HEK293 (cell line): ENCODE data around the gene PPP2R2D.

ENCODE experiments used
- CTCF ChIA-PET: fragments of 350-600 bp; formaldehyde crosslinking; extraction: SDS; loops from one replicate; lab custom pipeline; 2021; ENCODE audit warnings: antibody characterized with exemption; lab: Yijun Ruan, JAX
- POLR2A ChIA-PET: fragments of 300-600 bp; formaldehyde crosslinking; extraction: SDS; loops from one replicate; lab custom pipeline; 2020; ENCODE audit warnings: antibody characterized with exemption, inconsistent platforms; lab: Yijun Ruan, JAX
- H3K27ac ChIP-seq: fragments of 200-500 bp; sonication (Bioruptor generic); 2 replicates; pipeline ENCODE4 v1.5.1; 2014; ENCODE audit warnings: low read depth, low read length, control low read depth, inconsistent platforms; ENCODE audit errors: extremely low read depth
- H3K36me3 ChIP-seq, 2 experiments: fragments of 200-500 bp in 1 of 2; sonication (Bioruptor generic) in 1 of 2; 1 replicate in 1 of 2; 2 replicates in 1 of 2; pipeline ENCODE4 v1.5.1; 2014 to 2017; ENCODE audit warnings: inconsistent platforms in 2 of 2, low read length in 2 of 2; ENCODE audit not compliant: control insufficient read depth in 2 of 2, insufficient read depth in 1 of 2
- H3K4me1 ChIP-seq: fragments of 200-500 bp; sonication (Bioruptor generic); 2 replicates; pipeline ENCODE4 v1.5.1; 2014; ENCODE audit warnings: mild to moderate bottlenecking, low read length, inconsistent platforms; ENCODE audit not compliant: control insufficient read depth, insufficient read depth
- H3K4me3 ChIP-seq: 2 replicates; pipeline ENCODE4 v1.5.1; 2011; ENCODE audit warnings: low read depth, mild to moderate bottlenecking, control low read depth, low read length, moderate library complexity
- H3K9me3 ChIP-seq: fragments of 200-500 bp; sonication (Bioruptor generic); 2 replicates; pipeline ENCODE4 v1.5.1; 2014; ENCODE audit warnings: low read depth, low read length, inconsistent platforms; ENCODE audit not compliant: control insufficient read depth, insufficient read depth
- BCL11B ChIP-seq: fragments of 450-650 bp; formaldehyde crosslinking; IDR thresholded peaks from 2 replicates; pipeline ENCODE4 v1.5.1; 2016; ENCODE audit warnings: low read depth, missing biosample characterization, missing genetic modification characterization
- EGR2 ChIP-seq: fragments of 450-650 bp; formaldehyde crosslinking; IDR thresholded peaks from 2 replicates; pipeline ENCODE4 v1.5.1; 2016; ENCODE audit warnings: low read depth, missing biosample characterization, missing genetic modification characterization
- HOXC10 ChIP-seq: sonication (generic); formaldehyde crosslinking; IDR thresholded peaks from 2 replicates; pipeline ENCODE4 v1.8.1; 2023; ENCODE audit warnings: mild to moderate bottlenecking, missing genetic modification reagents
- IKZF3 ChIP-seq: fragments of 450-650 bp; IDR thresholded peaks from 2 replicates; pipeline ENCODE4 v1.5.0; 2018; ENCODE audit warnings: missing biosample characterization, mild to moderate bottlenecking, missing genetic modification characterization, moderate library complexity
- KLF1 ChIP-seq: fragments of 450-650 bp; formaldehyde crosslinking; IDR thresholded peaks from 2 replicates; pipeline ENCODE4 v1.5.1; 2016; ENCODE audit warnings: missing biosample characterization, missing genetic modification characterization
- RBAK ChIP-seq: fragments of 450-650 bp; formaldehyde crosslinking; IDR thresholded peaks from 2 replicates; pipeline ENCODE4 v1.5.1; 2016; ENCODE audit warnings: missing biosample characterization, missing genetic modification characterization
- SP3 ChIP-seq: fragments of 450-650 bp; formaldehyde crosslinking; IDR thresholded peaks from 2 replicates; pipeline ENCODE4 v1.5.1; 2016; ENCODE audit warnings: missing biosample characterization, missing genetic modification characterization
- ZBTB21 ChIP-seq: fragments of 450-650 bp; formaldehyde crosslinking; IDR thresholded peaks from 2 replicates; pipeline ENCODE4 v1.5.1; 2017; ENCODE audit warnings: missing biosample characterization, missing genetic modification characterization
- ZNF121 ChIP-seq: fragments of 450-650 bp; formaldehyde crosslinking; IDR thresholded peaks from 2 replicates; pipeline ENCODE4 v1.5.1; 2016; ENCODE audit warnings: missing biosample characterization, missing genetic modification characterization
- ZNF140 ChIP-seq: fragments of 450-650 bp; formaldehyde crosslinking; IDR thresholded peaks from 2 replicates; pipeline ENCODE4 v1.5.1; 2016; ENCODE audit warnings: missing biosample characterization, missing genetic modification characterization
- ZNF223 ChIP-seq: fragments of 450-650 bp; formaldehyde crosslinking; IDR thresholded peaks from 2 replicates; pipeline ENCODE4 v1.5.1; 2016; ENCODE audit warnings: missing biosample characterization, missing genetic modification characterization
- ZNF248 ChIP-seq: fragments of 450-650 bp; formaldehyde crosslinking; IDR thresholded peaks from 2 replicates; pipeline ENCODE4 v1.5.1; 2017; ENCODE audit warnings: missing biosample characterization, missing genetic modification characterization
- ZNF391 ChIP-seq: fragments of 450-650 bp; formaldehyde crosslinking; IDR thresholded peaks from 2 replicates; pipeline ENCODE4 v1.5.1; 2016; ENCODE audit warnings: low read depth, missing biosample characterization, missing genetic modification characterization, borderline replicate concordance
- ZNF544 ChIP-seq: fragments of 450-650 bp; formaldehyde crosslinking; IDR thresholded peaks from 2 replicates; pipeline ENCODE4 v1.5.0; 2017; ENCODE audit warnings: missing biosample characterization, missing genetic modification characterization
- ZNF555 ChIP-seq: fragments of 450-650 bp; formaldehyde crosslinking; conservative IDR thresholded peaks from 2 replicates; pipeline ENCODE4 v1.5.1; 2017; ENCODE audit warnings: missing biosample characterization, mild to moderate bottlenecking, missing genetic modification characterization, inconsistent platforms
- ZNF629 ChIP-seq: fragments of 450-650 bp; formaldehyde crosslinking; IDR thresholded peaks from 2 replicates; pipeline ENCODE4 v1.5.1; 2017; ENCODE audit warnings: missing biosample characterization, missing genetic modification characterization
- ZNF76 ChIP-seq: fragments of 450-650 bp; formaldehyde crosslinking; IDR thresholded peaks from 2 replicates; pipeline ENCODE4; 2016; ENCODE audit warnings: low read depth, missing biosample characterization, missing genetic modification characterization, borderline replicate concordance
- ZNF791 ChIP-seq: fragments of 450-650 bp; formaldehyde crosslinking; IDR thresholded peaks from 2 replicates; pipeline ENCODE4 v1.5.1; 2016; ENCODE audit warnings: missing biosample characterization, missing genetic modification characterization
- TF ChIP-seq, protein P1 (sequence below): fragments of 450-650 bp; formaldehyde crosslinking; optimal IDR thresholded peaks from 2 replicates; pipeline ENCODE3; 2016; ENCODE audit warnings: missing biosample characterization, mild to moderate bottlenecking, missing genetic modification characterization
- TF ChIP-seq, protein P2 (sequence below): fragments of 450-650 bp; formaldehyde crosslinking; IDR thresholded peaks from 2 replicates; pipeline ENCODE4 v1.5.1; 2016; ENCODE audit warnings: missing biosample characterization, missing genetic modification characterization
- TF ChIP-seq, protein P3 (sequence below): fragments of 450-650 bp; IDR thresholded peaks from 2 replicates; pipeline ENCODE4 v1.5.1; 2018; ENCODE audit warnings: missing biosample characterization, mild to moderate bottlenecking, missing genetic modification characterization
- TF ChIP-seq, protein P4 (sequence below): fragments of 450-650 bp; formaldehyde crosslinking; conservative IDR thresholded peaks from 2 replicates; pipeline ENCODE4 v1.5.1; 2016; ENCODE audit warnings: low read depth, missing biosample characterization, missing genetic modification characterization
- TF ChIP-seq, protein P5 (sequence below): fragments of 450-650 bp; formaldehyde crosslinking; IDR thresholded peaks from 2 replicates; pipeline ENCODE4 v1.5.1; 2017; ENCODE audit warnings: missing biosample characterization, missing genetic modification characterization

Gene PPP2R2D

DNA sequence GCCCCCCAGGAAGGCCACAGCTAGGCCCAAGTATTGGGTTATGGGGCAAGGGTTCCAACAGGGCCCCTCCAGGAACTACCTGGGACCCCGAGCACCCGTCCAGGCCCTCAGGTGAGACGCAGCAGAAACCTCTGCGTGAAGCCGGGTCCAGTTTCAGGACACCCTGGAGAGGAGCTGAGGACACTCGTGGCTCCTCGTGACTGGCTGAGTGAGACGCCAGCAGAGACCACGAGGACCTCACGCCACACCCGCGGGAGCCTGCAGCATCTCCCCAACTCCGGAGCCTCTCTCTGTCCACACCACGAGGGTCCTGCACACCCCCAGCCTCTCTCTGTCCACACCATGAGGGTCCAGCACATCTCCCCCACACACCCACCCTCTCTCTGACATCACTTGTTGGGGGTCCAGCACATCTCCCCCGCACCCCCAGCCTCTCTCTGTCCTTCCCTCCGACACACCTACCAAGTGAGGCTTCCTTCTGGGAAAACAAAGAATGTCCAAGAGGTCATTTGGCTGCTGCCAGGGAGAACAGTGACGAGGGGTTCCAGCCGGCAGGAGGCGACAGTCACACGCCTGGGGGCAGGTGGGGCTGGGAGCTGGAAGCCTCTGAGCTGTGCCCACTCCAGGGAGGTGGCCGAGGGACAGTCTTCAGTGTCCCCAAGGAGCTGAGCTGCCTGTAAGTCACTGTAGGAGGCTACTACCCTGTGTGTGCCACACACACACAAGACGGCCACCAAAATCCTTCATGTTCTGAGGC lies 46.1 kb upstream of the PPP2R2D start:
- ChIA-PET POLR2A (no interaction called here), CTCF (interaction anchor here (1.0 kb wide), 1 partner anchor 16 kb away, joined by 3 read pairs; no protein-coding TSS in a partner anchor)
- Histone ChIP-seq H3K27ac (no peak overlapping the region), H3K4me1 (no peaks in the 10 kb centered on the region), H3K4me3 (no peak overlapping the region), H3K9me3 (no peaks in the 10 kb centered on the region), H3K36me3 (no peaks in the 10 kb centered on the region)
- TF ChIP-seq ZNF140 (no peak), ZNF544 (tag by site-specific recombination) (no peak), ZNF555 (tag by site-specific recombination) (no peak), HOXC10 (CRISPR knock-in tag) (no peak), ZNF391 (tag by site-specific recombination) (no peak), KLF1 (tag by site-specific recombination) (no peak), ZNF121 (no peak), BCL11B (no peak), ZNF223 (tag by site-specific recombination) (no peak), IKZF3 (tag by site-specific recombination) (no peak), SP3 (tag by site-specific recombination) (no peak), ZBTB21 (tag by site-specific recombination) (no peak), EGR2 (no peak), RBAK (no peak), ZNF629 (tag by site-specific recombination) (no peak), ZNF791 (tag by site-specific recombination) (no peak)
- TF ChIP-seq, protein P1, sequence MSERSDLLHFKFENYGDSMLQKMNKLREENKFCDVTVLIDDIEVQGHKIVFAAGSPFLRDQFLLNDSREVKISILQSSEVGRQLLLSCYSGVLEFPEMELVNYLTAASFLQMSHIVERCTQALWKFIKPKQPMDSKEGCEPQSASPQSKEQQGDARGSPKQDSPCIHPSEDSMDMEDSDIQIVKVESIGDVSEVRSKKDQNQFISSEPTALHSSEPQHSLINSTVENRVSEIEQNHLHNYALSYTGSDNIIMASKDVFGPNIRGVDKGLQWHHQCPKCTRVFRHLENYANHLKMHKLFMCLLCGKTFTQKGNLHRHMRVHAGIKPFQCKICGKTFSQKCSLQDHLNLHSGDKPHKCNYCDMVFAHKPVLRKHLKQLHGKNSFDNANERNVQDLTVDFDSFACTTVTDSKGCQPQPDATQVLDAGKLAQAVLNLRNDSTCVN (tag by site-specific recombination) = no peak
- TF ChIP-seq, protein P2, sequence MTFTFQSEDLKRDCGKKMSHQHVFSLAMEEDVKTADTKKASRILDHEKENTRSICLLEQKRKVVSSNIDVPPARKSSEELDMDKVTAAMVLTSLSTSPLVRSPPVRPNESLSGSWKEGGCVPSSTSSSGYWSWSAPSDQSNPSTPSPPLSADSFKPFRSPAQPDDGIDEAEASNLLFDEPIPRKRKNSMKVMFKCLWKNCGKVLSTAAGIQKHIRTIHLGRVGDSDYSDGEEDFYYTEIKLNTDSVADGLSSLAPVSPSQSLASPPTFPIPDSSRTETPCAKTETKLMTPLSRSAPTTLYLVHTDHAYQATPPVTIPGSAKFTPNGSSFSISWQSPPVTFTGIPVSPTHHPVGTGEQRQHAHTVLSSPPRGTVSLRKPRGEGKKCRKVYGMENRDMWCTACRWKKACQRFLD = no peak
- TF ChIP-seq, protein P3, sequence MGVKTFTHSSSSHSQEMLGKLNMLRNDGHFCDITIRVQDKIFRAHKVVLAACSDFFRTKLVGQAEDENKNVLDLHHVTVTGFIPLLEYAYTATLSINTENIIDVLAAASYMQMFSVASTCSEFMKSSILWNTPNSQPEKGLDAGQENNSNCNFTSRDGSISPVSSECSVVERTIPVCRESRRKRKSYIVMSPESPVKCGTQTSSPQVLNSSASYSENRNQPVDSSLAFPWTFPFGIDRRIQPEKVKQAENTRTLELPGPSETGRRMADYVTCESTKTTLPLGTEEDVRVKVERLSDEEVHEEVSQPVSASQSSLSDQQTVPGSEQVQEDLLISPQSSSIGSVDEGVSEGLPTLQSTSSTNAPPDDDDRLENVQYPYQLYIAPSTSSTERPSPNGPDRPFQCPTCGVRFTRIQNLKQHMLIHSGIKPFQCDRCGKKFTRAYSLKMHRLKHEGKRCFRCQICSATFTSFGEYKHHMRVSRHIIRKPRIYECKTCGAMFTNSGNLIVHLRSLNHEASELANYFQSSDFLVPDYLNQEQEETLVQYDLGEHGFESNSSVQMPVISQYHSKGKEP (tag by site-specific recombination) = no peak

DNA sequence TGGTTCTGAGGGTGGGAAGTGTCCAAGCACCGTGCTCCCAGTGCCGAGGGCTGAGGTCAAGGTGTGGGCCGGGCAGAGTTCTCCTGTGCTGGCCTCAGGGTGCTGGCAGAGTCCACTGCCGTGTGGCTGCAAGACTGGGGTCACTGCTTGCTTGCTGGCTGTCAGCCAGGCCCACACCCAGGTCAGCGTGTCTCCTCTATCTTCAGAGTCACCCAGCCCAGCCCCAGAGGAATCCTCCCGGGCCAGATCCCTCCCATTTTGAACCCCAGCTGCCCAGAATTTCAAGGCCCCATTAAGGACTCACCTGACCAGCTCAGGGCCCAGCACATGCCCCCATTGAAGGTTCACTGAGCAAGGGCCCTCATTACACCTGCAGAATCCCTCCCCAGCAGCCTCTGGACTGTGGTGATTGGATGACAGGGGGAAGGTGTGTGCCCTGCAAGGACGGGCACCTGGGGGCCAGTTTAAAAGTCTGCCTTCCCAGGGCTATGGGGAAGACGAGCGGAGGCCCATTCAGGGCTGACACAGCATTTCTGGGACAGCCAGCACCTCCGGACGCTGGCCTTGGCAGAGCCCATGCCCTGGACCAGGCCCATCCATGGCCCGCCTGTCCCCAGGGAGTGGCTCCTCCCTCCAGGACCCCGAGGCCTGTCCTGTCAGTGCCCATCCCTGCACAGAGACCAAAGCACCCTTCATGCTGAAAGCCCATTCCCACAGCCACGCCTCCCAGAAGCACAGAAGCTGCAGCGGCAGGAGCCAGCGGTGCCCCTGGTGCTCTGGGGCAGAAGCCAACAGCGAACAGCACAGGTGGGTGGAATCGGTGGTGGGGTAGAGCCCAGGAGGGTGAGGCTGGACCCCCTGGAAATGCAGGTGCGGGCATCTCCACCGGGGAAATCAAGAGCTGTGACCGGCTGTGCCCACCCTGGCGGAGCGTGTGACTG lies 45.1 kb upstream of the PPP2R2D start:
- Histone ChIP-seq H3K27ac (no peak overlapping the region), H3K4me1 (no peaks in the 10 kb centered on the region), H3K4me3 (no peak overlapping the region), H3K36me3 (no peaks in the 10 kb centered on the region), H3K9me3 (no peaks in the 10 kb centered on the region)
- ChIA-PET POLR2A (no interaction called here), CTCF (interaction anchor here (1.0 kb wide), 1 partner anchor 15 kb away, joined by 3 read pairs; no protein-coding TSS in a partner anchor)
- TF ChIP-seq ZNF248 (tag by site-specific recombination) (no peak), ZNF76 (tag by site-specific recombination) (no peak)
- TF ChIP-seq, protein P4, sequence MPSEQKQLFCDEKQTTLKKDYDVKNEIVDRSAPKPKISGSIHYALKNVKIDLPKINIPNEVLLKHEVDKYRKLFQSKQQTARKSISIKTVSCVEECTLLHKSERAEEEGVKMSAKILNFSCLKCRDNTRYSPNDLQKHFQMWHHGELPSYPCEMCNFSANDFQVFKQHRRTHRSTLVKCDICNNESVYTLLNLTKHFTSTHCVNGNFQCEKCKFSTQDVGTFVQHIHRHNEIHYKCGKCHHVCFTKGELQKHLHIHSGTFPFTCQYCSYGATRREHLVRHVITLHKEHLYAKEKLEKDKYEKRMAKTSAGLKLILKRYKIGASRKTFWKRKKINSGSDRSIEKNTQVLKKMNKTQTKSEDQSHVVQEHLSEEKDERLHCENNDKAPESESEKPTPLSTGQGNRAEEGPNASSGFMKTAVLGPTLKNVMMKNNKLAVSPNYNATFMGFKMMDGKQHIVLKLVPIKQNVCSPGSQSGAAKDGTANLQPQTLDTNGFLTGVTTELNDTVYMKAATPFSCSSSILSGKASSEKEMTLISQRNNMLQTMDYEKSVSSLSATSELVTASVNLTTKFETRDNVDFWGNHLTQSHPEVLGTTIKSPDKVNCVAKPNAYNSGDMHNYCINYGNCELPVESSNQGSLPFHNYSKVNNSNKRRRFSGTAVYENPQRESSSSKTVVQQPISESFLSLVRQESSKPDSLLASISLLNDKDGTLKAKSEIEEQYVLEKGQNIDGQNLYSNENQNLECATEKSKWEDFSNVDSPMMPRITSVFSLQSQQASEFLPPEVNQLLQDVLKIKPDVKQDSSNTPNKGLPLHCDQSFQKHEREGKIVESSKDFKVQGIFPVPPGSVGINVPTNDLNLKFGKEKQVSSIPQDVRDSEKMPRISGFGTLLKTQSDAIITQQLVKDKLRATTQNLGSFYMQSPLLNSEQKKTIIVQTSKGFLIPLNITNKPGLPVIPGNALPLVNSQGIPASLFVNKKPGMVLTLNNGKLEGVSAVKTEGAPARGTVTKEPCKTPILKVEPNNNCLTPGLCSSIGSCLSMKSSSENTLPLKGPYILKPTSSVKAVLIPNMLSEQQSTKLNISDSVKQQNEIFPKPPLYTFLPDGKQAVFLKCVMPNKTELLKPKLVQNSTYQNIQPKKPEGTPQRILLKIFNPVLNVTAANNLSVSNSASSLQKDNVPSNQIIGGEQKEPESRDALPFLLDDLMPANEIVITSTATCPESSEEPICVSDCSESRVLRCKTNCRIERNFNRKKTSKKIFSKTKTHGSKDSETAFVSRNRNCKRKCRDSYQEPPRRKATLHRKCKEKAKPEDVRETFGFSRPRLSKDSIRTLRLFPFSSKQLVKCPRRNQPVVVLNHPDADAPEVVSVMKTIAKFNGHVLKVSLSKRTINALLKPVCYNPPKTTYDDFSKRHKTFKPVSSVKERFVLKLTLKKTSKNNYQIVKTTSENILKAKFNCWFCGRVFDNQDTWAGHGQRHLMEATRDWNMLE (tag by site-specific recombination) = no peak
- TF ChIP-seq, protein P5, sequence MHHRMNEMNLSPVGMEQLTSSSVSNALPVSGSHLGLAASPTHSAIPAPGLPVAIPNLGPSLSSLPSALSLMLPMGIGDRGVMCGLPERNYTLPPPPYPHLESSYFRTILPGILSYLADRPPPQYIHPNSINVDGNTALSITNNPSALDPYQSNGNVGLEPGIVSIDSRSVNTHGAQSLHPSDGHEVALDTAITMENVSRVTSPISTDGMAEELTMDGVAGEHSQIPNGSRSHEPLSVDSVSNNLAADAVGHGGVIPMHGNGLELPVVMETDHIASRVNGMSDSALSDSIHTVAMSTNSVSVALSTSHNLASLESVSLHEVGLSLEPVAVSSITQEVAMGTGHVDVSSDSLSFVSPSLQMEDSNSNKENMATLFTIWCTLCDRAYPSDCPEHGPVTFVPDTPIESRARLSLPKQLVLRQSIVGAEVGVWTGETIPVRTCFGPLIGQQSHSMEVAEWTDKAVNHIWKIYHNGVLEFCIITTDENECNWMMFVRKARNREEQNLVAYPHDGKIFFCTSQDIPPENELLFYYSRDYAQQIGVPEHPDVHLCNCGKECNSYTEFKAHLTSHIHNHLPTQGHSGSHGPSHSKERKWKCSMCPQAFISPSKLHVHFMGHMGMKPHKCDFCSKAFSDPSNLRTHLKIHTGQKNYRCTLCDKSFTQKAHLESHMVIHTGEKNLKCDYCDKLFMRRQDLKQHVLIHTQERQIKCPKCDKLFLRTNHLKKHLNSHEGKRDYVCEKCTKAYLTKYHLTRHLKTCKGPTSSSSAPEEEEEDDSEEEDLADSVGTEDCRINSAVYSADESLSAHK (tag by site-specific recombination) = no peak
